NOMO-1 (cell line): ENCODE results near the gene OR10J1.

Experiments
- DNase-seq, 2 experiments: peaks; one replicate each; lab custom pipeline; 2025; ENCODE audit not compliant: unreplicated experiment in 2 of 2; lab: John Stamatoyannopoulos, UW

The OR10J1 gene

GRCh38 chr1:159483501-159483900 is 44.0 kb downstream of the OR10J1 start:
- DNase-seq: no peak
